Transverse colon (tissue), 4 donors: ENCODE results near the gene DHRS13. TPM values are rescaled to one million over a fixed set of nuclear protein-coding genes. Genes with fewer than 3 reads are reported as not detected.
"Not testable (repeated sequence)": the region's sequence is repeated elsewhere in the genome, so short reads cannot be mapped to it uniquely, and the experiment has no call there.

Experiments used
- DNase-seq: peaks from one replicate; pipeline ENCODE4 v3.0.0-alpha.2; 2019
- H3K27ac ChIP-seq, 4 donors: fragments of 200-600 bp; sonication (generic); 2 replicates each; pipeline ENCODE4 v1.5.1; 2016 to 2018; ENCODE audit warnings: inconsistent platforms in 4 of 4
- H3K27me3 ChIP-seq: fragments of 200-600 bp; sonication (generic); 2 replicates; pipeline ENCODE4 v1.5.1; 2017; ENCODE audit warnings: inconsistent platforms
- H3K36me3 ChIP-seq, 4 donors: fragments of 200-600 bp; sonication (generic); 2 replicates each; pipeline ENCODE4 v1.5.1; 2017 to 2019; ENCODE audit warnings: inconsistent platforms in 4 of 4
- H3K4me1 ChIP-seq, 4 donors: fragments of 200-600 bp; sonication (generic); 2 replicates each; pipeline ENCODE4 v1.5.1; 2017 to 2020; ENCODE audit warnings: inconsistent platforms in 4 of 4
- H3K4me3 ChIP-seq, 4 donors: fragments of 200-600 bp; sonication (generic); 1 replicate in 1 of 4; 2 replicates in 3 of 4; pipeline versions ENCODE4 v1.5.1 to v1.6.1; 2017 to 2019; ENCODE audit warnings: inconsistent platforms in 4 of 4
- H3K9me3 ChIP-seq, 2 donors: fragments of 200-600 bp; sonication (generic); 2 replicates each; pipeline ENCODE4 v1.5.1; 2017 to 2019; ENCODE audit warnings: inconsistent platforms in 2 of 2
- EP300 ChIP-seq: sonication (generic); formaldehyde crosslinking; IDR thresholded peaks from one replicate; pipeline ENCODE4 v1.6.1; 2017; ENCODE audit warnings: antibody characterized with exemption, low read depth
- POLR2A ChIP-seq: fragments of 450-650 bp; IDR thresholded peaks from one replicate; pipeline ENCODE4 v1.6.1; 2016; ENCODE audit warnings: antibody characterized with exemption, mild to moderate bottlenecking, moderate library complexity
- POLR2AphosphoS5 ChIP-seq, 3 donors: sonication (generic); formaldehyde crosslinking; IDR thresholded peaks; one replicate each; pipeline ENCODE4 v1.6.1; 2016; ENCODE audit warnings: antibody characterized with exemption in 3 of 3
- WGBS, 2 donors: methylation state at CpG; one replicate each; pipeline ENCODE4 v1.1.5; 2018; ENCODE audit warnings: low coverage in 1 of 2; 5-methylcytosine and 5-hydroxymethylcytosine counted together
- in situ Hi-C, 4 donors: fragments of 200-750 bp; cut with MboI; loops; one replicate each; pipeline versions ENCODE4 v1.15.0 to v1.15.1; 2017; ENCODE audit warnings: low sequenced_read_pairs in 3 of 4, low pct_ligation_motif_present in 1 of 4, low pct_unique_long_range_greater_than_20kb in 1 of 4
- intact Hi-C: fragments of 100-400 bp; cut with DNase I; formaldehyde crosslinking; loops from one replicate; pipeline ENCODE4 v1.15.1; 2023; ENCODE audit warnings: low total_unique reads
- total RNA-seq, 4 donors: library from RNA; depleted of rRNA; stranded (reverse); fragments of >200 nt; gene quantifications; one replicate each; pipeline ENCODE4 v1.1.0, GENCODE V29; 2016
- TF ChIP-seq, protein P1 (sequence below), 5 experiments: fragments of 200-600 bp in 3 of 5; fragments of 450-650 bp in 2 of 5; sonication (generic) in 3 of 5; IDR thresholded peaks; 1 replicate in 2 of 5; 2 replicates in 3 of 5; pipeline ENCODE4 v1.5.1; 2016 to 2017; ENCODE audit warnings: antibody characterized with exemption in 5 of 5, inconsistent platforms in 3 of 5, mild to moderate bottlenecking in 2 of 5, moderate library complexity in 1 of 5

The DHRS13 gene
- total RNA-seq, 4 donors from 2014 or later: 2.2 to 6.5 (median 6.0) TPM

DNA sequence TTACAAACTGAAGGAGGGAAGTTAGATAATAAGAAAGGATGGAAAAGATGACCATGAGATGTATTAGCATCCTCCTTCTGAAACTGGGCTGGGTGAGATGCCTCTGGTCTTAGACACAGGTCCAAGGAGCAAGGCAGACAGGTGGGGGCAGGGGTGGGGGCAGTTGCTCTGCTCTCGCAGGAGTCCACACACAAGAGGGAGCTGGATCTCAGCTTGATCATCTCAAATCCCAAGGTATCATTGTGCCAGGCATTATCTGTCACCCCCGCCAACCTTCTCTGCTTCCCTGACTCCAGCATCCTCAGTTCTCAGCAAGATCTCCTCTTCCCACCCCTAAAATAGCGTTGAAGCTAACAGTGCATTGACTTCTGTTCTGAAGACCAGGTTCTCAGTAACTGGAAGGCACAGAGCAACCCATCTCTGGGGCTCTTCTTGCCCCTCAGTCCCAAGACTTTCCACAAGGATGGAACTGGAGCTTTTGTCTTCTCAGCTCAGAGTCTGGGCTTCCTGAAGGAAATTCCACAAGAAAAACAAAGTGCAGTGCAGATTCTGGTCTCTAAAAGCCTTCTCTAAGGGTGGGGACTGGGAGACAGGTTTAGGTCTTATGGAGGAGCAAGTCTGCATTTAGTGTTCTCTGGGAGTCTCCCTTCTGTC, 7.0 kb downstream of the DHRS13 start:
- 45% methylated on average over 3 of the region's 3 CpGs; no CpG with 5 or more reads in 1 of the 2 donors for WGBS, 2 donors
- intact Hi-C loops: no loop called here
- DNase-seq: no peak
- in situ Hi-C loops: loop anchor here in 1 of 4 donors (25.0 kb wide), 1 partner anchor 134 kb away; no protein-coding TSS in a partner anchor
- no peak for TF ChIP-seq POLR2A
- no peak for TF ChIP-seq POLR2AphosphoS5 (IDR thresholded peaks at IDR 0.05)
- TF ChIP-seq, protein P1, sequence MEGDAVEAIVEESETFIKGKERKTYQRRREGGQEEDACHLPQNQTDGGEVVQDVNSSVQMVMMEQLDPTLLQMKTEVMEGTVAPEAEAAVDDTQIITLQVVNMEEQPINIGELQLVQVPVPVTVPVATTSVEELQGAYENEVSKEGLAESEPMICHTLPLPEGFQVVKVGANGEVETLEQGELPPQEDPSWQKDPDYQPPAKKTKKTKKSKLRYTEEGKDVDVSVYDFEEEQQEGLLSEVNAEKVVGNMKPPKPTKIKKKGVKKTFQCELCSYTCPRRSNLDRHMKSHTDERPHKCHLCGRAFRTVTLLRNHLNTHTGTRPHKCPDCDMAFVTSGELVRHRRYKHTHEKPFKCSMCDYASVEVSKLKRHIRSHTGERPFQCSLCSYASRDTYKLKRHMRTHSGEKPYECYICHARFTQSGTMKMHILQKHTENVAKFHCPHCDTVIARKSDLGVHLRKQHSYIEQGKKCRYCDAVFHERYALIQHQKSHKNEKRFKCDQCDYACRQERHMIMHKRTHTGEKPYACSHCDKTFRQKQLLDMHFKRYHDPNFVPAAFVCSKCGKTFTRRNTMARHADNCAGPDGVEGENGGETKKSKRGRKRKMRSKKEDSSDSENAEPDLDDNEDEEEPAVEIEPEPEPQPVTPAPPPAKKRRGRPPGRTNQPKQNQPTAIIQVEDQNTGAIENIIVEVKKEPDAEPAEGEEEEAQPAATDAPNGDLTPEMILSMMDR (IDR thresholded peaks at IDR 0.05): no peak
- no peak for TF ChIP-seq EP300
- peak overlapping the region in 2 of 4 donors; percentile 66 to 76 for H3K4me3 ChIP-seq
- no peaks in the 10 kb centered on the region for H3K27me3 ChIP-seq
- no peaks in the 10 kb centered on the region for H3K36me3 ChIP-seq
- H3K27ac ChIP-seq: peak overlapping the region; percentile 89 to 97 (median 92)
- peaks cover 14 to 47% (median 35%) of the 10 kb centered on the region in 4 donors for H3K4me1 ChIP-seq
- H3K9me3 ChIP-seq: no peaks in the 10 kb centered on the region

DNA sequence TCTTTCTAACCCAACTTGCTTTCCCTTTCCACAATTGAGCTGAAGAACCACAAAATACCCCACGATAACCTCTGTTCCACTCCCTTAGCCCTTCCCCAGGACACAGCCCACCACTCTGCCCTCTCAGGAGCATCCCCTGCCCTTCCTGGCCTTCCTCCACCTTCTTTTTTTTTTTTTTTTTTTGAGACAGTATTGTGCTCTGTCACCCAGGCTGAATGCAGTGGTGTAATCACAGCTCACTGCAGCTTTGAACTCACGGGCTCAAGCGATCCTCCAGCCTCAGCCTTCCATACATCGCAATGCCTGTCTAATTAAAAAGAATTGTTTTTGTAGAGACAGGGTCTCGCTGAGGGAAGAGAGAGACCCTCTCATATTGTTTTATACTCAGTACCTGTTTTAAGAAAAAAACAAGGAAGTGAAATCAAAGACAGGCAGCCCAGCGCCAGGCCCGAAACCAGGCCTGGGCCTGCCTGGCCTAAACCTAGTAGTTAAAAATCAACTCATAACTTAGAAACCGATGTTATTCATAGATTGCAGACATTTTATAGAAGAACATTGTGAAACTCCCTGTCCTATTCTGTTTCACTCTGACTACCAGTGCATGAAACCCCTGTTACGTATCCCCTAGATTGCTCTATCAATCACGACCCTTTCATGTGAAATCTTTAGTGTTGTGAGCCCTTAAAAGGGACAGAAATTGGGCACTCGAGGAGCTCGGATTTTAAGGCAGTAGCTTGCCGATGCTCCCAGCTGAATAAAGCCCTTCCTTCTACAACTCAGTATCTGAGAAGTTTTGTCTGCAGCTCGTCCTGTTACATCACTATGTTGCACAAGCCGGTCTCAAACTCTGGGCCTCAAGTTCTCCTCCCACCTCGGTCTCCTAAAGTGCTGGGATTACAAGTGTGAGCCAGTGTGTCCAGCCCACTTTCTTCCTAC, 9.4 kb downstream of the DHRS13 start:
- WGBS, 2 donors: 54 to 56% methylated on average over 9 to 16 of the region's 16 CpGs
- H3K4me1 ChIP-seq: peaks cover 14 to 46% (median 35%) of the 10 kb centered on the region in 4 donors
- H3K9me3 ChIP-seq, intact Hi-C loops, H3K4me3 ChIP-seq, H3K27me3 ChIP-seq, H3K36me3 ChIP-seq: not testable (repeated sequence)
- H3K27ac ChIP-seq: peak overlapping the region; percentile 60 to 77 (median 70)
- in situ Hi-C loops: loop anchor here in 1 of 4 donors (25.0 kb wide), 1 partner anchor 131 kb away; no protein-coding TSS in a partner anchor
- peak; percentile 49 for DNase-seq

DNA sequence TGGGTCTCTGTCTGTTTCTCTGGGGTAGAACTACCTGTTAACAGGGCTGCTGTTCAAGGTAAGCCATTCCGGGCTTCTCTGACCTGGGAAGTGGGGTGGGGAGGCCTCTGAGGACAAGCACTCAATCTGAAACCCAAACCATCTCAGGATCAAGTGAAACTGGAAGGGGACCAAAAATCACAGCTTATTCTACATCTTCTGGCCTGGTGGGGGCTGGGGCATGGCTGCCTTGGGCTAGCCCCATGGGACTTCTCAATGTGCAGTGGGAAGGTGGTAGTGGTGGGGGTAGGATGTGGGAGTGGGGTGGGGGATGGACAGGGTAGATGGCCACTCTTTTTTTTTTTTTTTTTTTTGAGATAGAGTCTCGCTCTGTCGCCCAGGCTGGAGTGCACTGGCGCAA, 10.9 kb downstream of the DHRS13 start:
- in situ Hi-C loops: loop anchor here in 1 of 4 donors (25.0 kb wide), 1 partner anchor 130 kb away; no protein-coding TSS in a partner anchor
- no peak for DNase-seq
- Histone ChIP-seq H3K9me3 (no peaks in the 10 kb centered on the region), H3K27me3 (no peaks in the 10 kb centered on the region), H3K4me3 (no peak overlapping the region), H3K36me3 (no peaks in the 10 kb centered on the region), H3K27ac (peak overlapping the region in 1 of 4 donors; percentile 77), H3K4me1 (peaks cover 8 to 38% (median 26%) of the 10 kb centered on the region in 4 donors)
- WGBS, 2 donors: 86% methylated on average over 4 of the region's 4 CpGs; no CpG with 5 or more reads in 1 of the 2 donors
- TF ChIP-seq POLR2A: no peak
- TF ChIP-seq POLR2AphosphoS5 (IDR thresholded peaks at IDR 0.05): no peak
- TF ChIP-seq, protein P1 (IDR thresholded peaks at IDR 0.05): no peak
- TF ChIP-seq EP300: no peak
- intact Hi-C loops: no loop called here

DNA sequence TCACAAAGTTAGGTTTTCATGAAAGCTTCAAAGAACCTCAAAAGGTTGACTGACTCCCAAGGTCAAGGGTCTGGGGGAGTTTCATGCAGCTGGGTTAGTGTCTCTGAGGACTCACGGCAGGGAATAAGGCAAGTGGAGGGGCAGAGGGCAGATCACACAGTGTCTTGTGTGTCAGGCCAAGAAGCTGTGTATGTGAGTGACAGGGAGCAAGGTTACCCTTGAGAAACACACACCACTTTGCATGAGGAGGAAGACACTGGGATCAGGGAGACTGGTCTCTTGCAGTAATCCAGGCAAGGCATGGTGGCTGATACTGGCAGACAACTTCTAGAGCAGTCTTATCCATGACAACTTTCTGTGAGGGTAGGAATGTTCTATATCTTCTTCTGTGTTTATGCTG, 11.7 kb downstream of the DHRS13 start:
- TF ChIP-seq EP300 (no peak), POLR2AphosphoS5 (IDR thresholded peaks at IDR 0.05) (no peak), POLR2A (no peak)
- TF ChIP-seq, protein P1 (IDR thresholded peaks at IDR 0.05): no peak
- Histone ChIP-seq H3K36me3 (no peaks in the 10 kb centered on the region), H3K27me3 (no peaks in the 10 kb centered on the region), H3K9me3 (no peaks in the 10 kb centered on the region), H3K4me3 (no peak overlapping the region), H3K4me1 (peaks cover 8 to 33% (median 20%) of the 10 kb centered on the region in 4 donors), H3K27ac (no peak overlapping the region)
- in situ Hi-C loops: loop anchor here in 1 of 4 donors (25.0 kb wide), 1 partner anchor 129 kb away; no protein-coding TSS in a partner anchor
- intact Hi-C loops: loop anchor here (1.0 kb wide), 1 partner anchor 113 kb away; no protein-coding TSS in a partner anchor
- no peak for DNase-seq
- WGBS, 2 donors: 100% methylated on average over 1 of the region's 1 CpG; no CpG with 5 or more reads in 1 of the 2 donors
